ENCODE data around the gene SLC5A12.

Gene SLC5A12, protein sequence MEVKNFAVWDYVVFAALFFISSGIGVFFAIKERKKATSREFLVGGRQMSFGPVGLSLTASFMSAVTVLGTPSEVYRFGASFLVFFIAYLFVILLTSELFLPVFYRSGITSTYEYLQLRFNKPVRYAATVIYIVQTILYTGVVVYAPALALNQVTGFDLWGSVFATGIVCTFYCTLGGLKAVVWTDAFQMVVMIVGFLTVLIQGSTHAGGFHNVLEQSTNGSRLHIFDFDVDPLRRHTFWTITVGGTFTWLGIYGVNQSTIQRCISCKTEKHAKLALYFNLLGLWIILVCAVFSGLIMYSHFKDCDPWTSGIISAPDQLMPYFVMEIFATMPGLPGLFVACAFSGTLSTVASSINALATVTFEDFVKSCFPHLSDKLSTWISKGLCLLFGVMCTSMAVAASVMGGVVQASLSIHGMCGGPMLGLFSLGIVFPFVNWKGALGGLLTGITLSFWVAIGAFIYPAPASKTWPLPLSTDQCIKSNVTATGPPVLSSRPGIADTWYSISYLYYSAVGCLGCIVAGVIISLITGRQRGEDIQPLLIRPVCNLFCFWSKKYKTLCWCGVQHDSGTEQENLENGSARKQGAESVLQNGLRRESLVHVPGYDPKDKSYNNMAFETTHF

DNA sequence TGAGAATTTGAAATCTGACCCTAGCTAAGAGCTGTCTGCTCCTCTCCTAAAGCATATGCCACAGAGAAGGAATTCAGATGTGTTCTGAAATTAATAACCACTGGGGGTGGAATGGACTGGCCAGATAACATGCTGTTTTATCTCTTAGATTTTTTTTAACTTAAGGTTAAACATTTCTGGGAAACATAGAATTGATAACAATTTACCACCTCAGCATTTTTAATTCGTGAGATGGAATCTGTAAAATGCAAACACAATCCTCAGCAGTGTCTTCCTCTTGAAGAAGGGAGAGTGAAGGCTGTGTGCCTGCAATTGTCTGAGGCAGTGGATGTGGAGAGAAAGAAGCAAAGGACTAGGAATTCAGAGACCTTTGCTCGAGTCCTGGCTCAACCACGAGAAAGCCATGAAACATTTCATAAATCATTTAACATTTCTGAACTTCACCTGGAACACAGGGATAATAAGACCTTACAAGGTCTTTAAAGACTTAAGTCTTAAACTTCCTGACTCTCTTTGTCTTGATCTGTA, at the start of gene SLC5A12:
SLC5A12 (minus strand) TSS at position 113 of the 528 bp plus-strand sequence. CDS start 346 bp downstream, outside the sequence.
- DNase-seq (ENCODE audit: low read depth in 2 of 3, low spot score in 2 of 3), result no peak

DNA sequence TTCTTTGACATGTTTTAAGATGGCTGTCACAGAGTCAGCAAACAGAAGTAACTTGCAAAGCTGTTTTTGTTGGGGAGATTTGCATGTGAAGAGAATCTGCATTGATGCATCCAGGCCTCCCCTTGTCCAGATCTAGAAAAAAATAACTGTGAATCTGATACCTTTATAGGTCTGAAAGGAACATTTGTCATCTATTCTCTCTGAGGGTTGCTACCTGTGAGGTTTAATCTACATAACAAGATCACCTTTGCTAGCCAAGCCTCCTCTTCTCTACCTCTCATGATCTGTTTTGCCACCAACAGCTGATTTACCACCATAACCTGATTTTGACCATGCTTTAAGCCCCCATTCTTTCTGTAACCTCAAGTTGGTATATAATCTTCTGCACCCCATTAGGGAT, 47.2 kb upstream of the SLC5A12 start:
- no peak for DNase-seq (ENCODE audit: low read depth in 2 of 3, low spot score in 2 of 3)

DNA sequence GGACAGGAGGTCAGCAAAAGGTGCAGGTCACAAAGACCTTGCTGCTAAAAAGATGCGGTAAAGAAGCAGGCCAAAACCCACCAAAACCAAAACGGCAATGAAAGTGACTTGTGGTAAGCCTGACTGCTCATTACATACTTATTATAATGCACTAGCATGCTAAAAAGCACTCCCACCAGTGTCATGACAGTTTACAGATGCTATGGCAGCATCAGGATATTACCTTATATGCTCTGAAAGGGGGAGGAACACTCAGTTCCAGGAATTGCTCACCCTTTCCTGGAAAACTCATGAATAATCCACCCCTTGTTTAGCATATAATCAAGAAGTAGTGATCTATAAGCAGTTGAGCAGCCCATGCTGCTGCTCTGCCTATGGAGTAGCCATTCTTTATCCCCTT, 45.2 kb upstream of the SLC5A12 start:
- DNase-seq (ENCODE audit: low read depth in 2 of 3, low spot score in 2 of 3), result no peak

DNA sequence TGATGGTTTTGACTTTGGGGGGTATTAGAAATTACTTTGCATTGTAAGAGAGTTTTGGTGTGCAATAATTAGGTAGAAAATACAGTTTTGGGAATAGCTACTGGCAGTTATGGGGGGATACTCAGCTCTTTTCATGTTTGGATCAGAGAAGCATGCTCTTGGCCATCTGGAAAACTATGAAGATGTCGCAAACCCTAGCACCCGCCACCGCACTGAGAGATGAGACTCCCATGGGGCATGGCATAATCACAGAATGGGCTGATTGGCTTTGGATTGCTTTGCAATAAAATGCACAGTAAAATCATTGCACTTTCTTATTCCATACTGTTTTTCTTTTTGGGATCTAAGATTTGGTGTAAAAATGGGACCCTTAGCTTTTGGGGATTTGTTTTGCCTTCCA, 43.5 kb upstream of the SLC5A12 start:
- DNase-seq (ENCODE audit: low read depth in 2 of 3, low spot score in 2 of 3), result no peak

DNA sequence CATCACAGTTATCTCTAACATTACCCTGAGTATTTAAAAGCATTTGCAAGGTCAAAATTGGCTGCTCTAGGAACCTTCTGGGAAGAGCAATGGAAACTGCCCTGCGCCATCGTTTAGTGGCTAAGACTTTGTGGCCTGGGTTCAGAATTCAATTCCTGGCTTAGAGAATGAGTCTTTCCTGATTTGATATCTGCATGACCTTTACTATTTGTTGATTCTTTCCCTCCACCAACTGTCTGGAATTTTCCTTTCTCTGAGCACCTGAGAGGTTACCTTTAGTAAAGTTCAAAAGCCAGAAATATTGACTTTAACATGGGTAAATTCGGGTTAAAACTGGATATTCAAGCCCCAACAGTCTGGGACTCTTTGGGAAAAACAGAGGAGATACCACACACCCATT, 43.0 kb upstream of the SLC5A12 start:
- no peak for DNase-seq (ENCODE audit: low read depth in 2 of 3, low spot score in 2 of 3)

DNA sequence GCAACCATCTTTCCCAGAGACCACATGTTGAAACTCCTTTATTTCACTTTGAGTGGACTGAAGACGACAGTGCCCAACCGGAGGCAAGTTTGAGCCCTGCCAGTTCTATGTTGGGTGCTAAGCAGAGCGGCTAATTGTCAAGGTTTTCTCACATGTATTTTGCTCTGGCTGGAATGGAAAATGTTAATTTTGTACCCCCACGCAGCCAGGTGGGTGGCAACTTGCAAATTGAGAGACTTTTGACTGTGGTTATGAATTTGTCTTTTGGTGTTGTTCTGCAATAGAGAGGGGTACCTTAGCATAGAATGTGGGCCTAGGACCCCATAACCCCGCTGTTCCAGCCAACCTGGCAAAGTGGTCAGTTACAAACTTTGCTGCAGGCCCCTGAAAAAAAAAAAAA, 42.5 kb upstream of the SLC5A12 start:
- no peak for DNase-seq (ENCODE audit: low read depth in 2 of 3, low spot score in 2 of 3)

DNA sequence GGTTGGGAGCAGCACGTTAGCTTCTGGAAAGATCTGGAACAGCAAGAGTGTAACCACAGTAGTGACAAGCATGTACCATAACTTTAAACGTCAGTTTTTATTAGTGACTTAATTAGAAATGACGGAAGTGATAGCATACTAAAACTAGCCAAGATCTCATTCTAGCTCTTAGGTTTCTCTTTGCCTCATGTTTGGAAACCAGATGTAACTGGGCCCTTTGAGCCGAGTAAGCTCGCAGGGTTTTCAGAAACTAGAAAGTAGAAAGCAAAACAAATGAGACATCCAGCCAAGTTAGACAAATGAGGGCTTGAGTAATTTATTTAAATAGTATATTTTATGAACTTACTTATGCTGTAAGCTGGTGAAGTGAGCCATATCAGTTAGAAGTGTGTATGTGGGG, 40.2 kb upstream of the SLC5A12 start:
- no peak for DNase-seq (ENCODE audit: low read depth in 2 of 3, low spot score in 2 of 3)

DNA sequence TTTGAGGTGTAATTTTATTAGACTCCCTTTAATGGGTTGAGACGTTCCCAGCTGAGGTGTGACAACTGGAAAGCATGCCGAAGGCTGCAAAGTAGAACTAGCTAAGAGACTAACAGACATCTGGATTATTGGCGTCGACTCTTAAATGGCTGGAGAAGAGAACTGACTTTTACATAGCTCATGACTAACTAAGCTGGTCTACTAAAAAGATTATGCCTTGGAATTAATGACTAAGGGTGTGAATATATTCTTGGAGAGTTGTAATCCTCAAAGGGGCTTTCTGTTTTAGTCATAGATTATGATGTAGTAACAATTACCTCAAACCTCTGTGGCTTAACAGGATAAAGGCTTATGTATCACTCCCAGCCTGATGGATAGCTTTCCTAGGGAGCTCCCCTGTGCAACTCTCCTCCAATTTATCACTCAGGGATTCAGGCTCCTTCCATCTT, 39.5 kb upstream of the SLC5A12 start:
- no peak for DNase-seq (ENCODE audit: low read depth in 2 of 3, low spot score in 2 of 3)

DNA sequence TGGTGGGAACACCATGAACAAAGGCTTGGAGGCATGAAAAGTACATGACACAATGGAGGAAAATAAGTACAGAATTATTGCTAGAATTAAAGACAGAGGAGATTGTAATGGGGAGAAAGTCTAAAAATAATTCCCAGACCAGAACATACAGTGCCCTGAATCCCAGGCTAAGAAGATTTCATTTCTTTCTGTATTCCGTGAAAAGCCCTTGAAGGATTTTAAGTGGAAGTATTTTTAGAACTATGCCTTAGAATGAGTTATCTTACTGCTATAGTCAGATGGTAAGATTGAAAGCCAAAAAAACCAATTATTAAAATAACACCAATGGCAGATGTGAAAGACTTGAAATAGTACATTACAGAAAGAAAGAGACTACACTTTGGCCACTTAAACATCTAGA, 36.1 kb upstream of the SLC5A12 start:
- no peak for DNase-seq (ENCODE audit: low read depth in 2 of 3, low spot score in 2 of 3)

DNA sequence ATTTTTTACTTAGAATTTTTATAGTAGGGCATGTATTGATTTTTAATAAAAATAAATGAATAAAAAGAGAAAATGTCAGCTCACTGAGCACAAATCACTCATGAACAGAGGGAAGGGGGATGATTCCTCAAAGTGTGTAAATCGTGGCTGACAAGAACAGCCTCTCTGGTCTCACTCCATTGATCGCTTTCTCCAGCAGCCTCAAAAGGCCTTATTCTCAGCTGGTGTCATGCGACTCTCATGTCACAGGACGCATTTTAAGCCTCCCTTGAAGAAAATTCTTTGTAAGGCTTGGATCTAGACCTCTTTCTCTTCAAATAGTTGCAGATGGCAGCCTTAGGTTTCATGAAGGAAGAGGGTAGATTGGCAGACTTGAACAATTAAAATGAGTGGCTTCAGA, 33.9 kb upstream of the SLC5A12 start:
- DNase-seq (ENCODE audit: low read depth in 2 of 3, low spot score in 2 of 3), result no peak

DNA sequence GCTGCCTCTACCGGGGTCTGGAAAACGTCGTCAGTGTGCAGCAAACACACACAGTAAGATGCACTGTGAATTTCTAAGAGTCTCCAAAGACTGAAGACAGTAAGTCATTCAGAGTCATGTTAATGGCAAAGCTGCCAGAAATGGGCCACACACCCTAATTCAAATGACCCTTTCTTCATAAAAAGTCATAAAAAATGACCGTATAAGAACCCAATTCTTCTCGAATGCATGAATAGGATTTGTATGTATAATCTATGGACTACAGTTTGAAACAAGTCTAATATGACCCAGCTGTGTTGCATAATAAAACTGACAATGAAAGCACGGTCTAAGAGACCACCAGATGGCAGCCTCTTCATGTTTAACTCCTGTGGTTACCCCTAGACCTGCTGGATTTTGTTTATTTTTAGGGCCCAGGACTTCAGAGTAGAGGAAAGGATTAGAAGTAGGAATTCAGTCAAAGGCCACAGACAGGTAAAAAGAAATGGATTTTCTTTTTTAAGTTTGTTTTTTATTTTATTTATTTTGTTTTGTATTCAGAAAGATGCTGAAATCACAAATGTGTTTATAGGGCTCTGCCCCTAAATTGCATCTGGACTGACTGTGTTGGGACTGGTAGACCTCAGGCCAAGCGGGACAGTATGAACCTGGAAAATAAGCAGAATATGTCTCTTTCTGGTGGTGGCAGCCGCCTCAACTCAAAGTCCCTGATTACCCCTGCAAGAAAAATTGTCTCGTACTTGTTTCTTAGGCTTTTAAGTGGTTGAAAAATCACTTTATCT, 32.1 kb upstream of the SLC5A12 start:
- DNase-seq (ENCODE audit: low read depth in 2 of 3, low spot score in 2 of 3), result no peak

DNA sequence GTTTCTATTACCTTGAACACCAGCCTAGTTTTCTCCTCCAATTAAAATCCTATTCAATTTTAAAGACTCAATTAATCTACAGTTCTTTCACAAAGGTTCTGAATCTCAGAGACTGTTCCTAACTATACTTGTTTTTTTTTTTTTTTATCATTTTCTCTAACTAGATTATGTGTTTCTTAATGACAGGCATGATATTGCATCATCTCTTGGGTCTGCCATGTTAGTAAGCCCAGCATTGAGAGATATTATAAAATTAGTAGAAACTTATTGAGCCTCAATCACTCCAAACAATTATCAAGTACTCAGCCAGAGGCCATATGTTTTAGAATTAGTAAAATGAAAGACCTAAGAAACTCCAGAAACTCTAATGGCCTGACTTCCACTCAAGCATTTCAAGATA, 28.1 kb upstream of the SLC5A12 start:
- DNase-seq (ENCODE audit: low read depth in 2 of 3, low spot score in 2 of 3), result no peak

DNA sequence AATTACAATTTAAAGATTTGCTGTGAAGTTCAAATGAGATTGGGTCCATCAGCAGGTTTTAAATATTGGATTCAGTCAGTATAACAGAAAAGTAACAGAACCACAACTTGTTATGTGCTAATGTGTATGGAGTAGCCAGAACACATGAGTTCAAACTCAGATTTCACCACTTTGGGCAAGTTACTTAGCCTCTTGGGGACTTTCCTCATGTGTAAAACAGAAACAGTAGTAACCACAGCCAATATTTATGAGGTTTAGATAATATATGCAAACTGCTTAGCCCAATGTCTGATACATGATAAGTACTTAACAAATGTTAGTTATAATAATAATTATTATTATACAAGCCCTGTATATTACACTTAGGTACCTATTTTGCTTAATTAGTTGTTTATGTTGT, 21.8 kb upstream of the SLC5A12 start:
- DNase-seq (ENCODE audit: low read depth in 2 of 3, low spot score in 2 of 3), result no peak

DNA sequence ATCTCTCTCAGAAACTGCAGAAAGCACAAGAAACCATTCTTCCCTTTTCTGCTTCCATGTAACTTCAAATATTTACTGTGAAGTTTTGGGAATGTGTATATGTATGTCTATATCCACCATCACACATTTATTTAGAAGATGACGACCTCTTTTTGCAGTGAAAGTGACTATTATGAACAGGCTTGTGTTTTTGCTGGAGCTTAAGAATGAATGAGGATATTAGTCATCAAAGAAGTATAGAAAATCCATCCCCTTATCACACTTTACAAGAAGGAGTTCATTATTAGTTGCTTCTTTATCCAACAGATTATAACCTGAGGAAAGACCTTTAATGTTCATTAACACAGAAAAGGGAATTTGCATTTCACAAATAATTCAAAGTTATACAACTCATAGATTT, 21.1 kb upstream of the SLC5A12 start:
- no peak for DNase-seq (ENCODE audit: low read depth in 2 of 3, low spot score in 2 of 3)

DNA sequence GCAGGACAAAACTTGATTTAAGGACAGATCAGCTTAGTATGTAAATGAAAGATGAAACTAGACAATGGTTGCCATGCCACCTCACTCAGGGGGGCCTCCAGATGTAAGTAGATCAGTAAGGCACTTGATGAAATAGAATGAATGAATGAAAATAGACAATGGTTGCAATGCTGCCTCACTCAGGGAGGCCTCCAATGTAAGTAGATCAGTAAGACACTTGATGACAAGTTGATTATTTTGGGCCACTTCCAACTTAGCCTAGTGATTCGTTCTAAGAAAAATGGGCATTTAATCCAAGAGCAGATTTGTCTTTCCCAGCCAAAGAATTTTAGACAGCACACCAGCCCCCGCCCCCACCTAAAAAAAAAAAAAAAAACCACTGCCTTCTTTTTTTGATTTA, 19.2 kb upstream of the SLC5A12 start:
- no peak for DNase-seq (ENCODE audit: low read depth in 2 of 3, low spot score in 2 of 3)

DNA sequence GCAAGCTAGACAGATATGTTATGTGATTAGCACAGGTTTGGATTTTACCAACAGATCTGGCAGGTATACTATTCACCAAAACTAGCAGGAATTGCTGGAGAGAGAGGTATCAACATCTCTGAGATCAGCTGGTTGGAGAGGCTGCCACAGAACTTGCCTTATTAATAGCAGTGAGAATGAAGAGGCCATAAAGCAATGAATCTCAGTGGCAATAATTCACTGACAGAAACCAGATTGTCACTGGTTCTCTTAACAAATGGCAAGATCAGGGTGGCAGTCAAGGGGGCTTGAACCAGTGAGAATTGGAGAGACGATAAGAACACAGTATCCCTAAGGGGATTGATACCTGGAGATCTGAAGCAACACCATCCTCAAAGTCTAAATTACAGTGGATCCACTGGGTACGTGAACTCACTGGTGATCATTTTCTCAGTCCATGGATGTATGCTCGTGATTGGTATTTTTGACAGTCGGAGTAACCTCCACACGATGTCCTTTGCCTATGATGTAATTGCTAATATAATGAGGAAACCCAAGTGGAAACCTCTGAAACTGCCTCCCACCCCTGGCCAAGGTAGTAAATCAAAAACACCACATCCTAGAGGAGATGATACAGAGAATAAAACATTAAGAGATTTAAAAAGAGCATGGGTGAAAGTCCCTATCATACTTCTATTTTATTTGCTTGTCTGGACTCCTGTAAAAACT, 17.7 kb upstream of the SLC5A12 start:
- no peak for DNase-seq (ENCODE audit: low read depth in 2 of 3, low spot score in 2 of 3)

DNA sequence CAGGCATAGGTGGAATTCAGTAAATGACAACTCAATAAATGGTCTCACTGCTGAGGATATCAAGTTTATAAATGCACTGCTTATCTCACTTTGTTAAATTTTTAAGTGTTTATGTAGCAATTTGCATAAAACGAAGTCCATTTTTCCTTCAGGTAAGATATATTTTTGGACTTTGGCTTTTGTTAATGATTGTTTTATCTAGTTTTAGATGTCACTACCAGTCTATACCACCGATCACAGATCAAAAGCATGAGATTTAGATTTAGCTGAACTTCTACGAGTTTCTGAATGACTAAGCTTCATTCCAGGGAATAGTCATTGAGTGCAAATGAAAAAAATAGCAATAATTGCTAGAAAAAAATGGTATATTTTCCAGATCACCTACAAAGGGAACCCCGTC, 12.8 kb upstream of the SLC5A12 start:
- DNase-seq (ENCODE audit: low read depth in 2 of 3, low spot score in 2 of 3), result no peak

DNA sequence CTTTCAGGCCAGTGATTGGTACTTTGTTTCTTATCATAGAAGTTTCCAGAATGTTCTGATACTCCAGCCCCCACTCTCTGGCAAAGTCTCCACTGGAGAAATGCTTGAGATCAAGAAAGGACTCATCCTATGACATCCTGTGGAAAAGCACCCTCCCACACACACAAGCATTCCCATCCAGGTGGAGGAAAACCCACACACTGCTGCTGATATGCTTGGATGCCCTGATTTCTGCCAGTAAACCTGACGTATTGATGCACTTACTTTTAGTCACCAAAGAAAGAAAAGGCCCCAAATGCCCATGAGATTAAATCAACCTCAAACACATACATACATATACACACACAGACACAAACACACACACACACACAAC, 9.2 kb upstream of the SLC5A12 start:
- DNase-seq (ENCODE audit: low read depth in 2 of 3, low spot score in 2 of 3), result no peak

DNA sequence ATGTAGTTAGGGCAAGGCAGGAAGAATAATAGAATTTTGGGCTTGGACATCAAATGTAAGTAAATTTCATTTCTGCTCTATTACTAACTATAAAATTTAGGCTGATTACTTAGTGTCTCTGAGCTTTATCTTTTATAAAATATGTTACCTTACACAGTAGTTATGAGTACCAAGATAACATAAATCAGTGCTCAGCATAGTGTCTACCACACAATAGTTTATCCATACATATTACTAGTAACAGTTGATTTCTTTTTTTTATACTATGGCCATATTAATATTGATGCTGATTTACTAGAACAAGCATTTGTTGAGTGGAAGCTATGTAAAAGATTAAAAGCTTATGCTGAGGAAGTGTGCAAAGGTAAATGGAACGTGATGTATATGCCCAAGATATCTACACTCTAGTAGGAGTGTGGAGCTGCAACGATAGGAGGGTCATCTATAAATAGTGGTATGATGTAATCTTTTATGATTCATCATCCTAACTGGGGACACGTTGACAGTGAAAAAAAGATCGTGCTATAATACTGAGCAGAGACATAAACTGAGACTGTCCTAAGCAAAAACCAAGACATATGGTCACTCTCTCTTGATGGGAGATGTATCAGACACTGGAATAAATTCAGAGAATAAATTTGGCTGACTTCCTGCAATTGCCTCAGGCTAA, 8.7 kb upstream of the SLC5A12 start:
- DNase-seq (ENCODE audit: low read depth in 2 of 3, low spot score in 2 of 3), result no peak

DNA sequence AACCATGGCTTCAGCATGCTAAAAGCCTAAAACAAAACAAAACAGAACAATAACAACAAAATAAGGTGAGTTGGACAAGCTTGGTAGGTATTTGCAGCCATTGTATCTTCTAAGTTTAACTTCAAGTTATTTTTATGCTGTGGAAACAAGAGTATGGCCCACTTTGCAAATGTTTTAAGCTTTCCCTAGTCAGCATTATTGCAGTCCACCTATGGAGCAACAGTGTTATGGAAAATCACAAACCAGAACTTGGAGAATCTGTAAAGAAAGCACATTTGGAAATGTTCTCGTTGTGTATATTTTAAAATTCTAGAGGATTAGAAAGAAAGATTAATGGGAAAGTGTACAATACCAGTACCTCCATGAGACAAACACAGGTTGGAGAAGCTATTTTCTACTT, 7.4 kb upstream of the SLC5A12 start:
- DNase-seq (ENCODE audit: low read depth in 2 of 3, low spot score in 2 of 3), result no peak

DNA sequence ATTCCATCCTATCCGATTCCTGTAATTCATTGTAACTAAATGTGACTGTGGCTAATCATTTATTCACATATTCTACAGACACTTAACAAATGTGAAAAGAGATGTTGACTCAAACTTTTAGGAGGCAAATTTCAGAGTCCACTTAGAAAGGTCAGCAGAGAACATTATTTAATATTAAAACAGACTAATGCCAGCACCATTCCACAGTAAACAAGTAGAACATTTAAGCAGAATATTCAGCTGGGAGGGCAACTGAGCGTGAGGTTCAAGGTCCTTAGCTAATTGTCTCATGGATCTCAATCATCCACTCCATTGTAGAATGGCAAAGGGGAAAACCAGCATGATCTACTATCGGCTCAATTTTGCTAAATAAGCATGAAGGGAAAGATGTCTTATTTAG, 5.1 kb upstream of the SLC5A12 start:
- no peak for DNase-seq (ENCODE audit: low read depth in 2 of 3, low spot score in 2 of 3)

All from activated CD8-positive, alpha-beta memory T cell treated with anti-CD3 and anti-CD28 coated beads for 48 hours (primary cell).